ENCODE data around the gene INTS1. TPM values are rescaled to one million over a fixed set of nuclear protein-coding genes. Genes with fewer than 3 reads are reported as not detected.

Gene INTS1
- total RNA-seq, 4 donors from 2014 or later, result 33.1 to 80.3 (median 48.0) TPM

DNA sequence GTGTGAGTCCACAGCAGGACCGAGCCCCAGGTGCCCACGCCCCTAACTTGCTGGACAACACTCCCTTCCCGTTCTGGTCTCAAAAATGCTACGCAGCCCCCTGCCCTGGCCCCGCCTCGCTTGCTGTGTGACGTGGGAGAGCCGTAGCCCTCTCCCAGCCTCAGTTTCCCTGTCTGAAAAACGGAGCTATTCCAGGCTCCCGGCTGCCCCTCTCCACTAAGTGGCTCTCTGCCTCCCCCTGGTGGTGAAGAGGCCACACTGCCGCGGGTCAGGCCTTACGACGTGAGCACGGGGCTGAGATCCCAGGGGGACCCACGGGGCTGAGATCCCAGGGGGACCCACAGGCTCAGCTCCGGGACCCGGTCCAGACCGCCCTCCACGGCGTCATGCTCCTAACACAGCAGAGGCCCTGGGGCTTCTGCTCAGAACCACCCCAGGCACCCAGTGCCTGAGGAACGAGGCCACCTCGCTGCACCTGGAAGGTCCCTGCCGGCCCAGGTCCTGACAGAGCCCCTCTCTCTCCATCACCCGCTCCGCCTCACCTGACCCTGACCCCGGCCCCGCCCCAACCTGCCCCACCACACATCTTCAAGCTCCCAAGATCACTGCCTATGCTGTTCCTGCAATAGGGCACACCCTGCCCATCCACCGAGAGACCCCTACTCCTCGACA lies 71.6 kb downstream of the INTS1 start:
- no peak for DNase-seq (ENCODE audit: extremely low spot score)
- TF ChIP-seq, protein P1, sequence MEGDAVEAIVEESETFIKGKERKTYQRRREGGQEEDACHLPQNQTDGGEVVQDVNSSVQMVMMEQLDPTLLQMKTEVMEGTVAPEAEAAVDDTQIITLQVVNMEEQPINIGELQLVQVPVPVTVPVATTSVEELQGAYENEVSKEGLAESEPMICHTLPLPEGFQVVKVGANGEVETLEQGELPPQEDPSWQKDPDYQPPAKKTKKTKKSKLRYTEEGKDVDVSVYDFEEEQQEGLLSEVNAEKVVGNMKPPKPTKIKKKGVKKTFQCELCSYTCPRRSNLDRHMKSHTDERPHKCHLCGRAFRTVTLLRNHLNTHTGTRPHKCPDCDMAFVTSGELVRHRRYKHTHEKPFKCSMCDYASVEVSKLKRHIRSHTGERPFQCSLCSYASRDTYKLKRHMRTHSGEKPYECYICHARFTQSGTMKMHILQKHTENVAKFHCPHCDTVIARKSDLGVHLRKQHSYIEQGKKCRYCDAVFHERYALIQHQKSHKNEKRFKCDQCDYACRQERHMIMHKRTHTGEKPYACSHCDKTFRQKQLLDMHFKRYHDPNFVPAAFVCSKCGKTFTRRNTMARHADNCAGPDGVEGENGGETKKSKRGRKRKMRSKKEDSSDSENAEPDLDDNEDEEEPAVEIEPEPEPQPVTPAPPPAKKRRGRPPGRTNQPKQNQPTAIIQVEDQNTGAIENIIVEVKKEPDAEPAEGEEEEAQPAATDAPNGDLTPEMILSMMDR (IDR thresholded peaks at IDR 0.05), result peak in 2 of 3 experiments; percentile 88 to 94
- no peak for TF ChIP-seq POLR2A (IDR thresholded peaks at IDR 0.05; ENCODE audit: low read depth)
- WGBS, result 22% methylated on average over 29 of the region's 30 CpGs
- H3K27ac ChIP-seq (replicated peaks in 1 of 4), result no peak overlapping the region
- peaks cover 0 to 53% (median 6%) of the 10 kb centered on the region in 4 donors for H3K27me3 ChIP-seq
- intact Hi-C loops (cut with DNase I), result loop anchor here (2.0 to 10.0 kb wide), 2 partner anchors 40 to 238 kb away; no protein-coding TSS in a partner anchor
- H3K4me3 ChIP-seq, result no peak overlapping the region
- peaks cover 0 to 22% (median 5%) of the 10 kb centered on the region in 4 donors for H3K4me1 ChIP-seq
- H3K9me3 ChIP-seq, result no peaks in the 10 kb centered on the region
- H3K36me3 ChIP-seq, result peaks cover 0 to 19% (median 13%) of the 10 kb centered on the region in 4 donors

DNA sequence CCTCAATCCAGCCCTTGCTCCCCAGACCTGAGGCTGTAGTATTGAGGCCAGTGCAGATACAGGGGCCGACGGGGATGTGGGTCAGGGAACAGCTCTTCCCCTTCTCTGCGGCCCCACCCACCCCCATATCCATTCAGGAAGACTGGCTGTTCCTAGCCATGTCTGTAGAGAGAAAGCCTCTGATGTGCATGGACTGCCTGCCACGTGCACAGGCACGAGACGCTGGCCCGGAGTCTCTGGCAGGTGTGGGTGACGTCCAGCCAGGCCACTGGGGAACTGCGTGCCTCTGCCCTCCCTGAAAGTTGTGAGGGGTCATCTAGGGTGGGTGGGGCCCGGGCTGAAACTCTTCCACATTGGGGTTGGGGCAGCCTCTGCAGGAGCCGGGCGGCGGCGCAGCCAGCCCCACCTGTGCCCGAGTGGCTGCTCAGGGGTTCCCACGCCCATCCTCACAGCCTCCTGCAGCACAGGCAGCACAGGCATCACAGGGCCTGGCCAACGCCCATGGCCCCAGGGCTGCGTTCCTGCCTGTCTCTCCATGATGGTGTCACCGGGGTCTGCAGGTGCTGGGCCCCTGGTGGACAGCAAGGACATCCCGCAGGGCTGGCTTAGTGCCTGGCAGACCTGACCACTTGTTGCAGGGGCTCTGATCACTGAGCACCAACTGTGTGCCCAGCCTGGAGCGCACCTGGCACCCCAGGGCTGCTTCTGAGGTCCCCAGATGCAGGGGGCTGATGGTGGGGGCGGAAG lies 72.4 kb downstream of the INTS1 start:
- 21% methylated on average over 8 of the region's 22 CpGs for WGBS
- no peak for DNase-seq (ENCODE audit: extremely low spot score)
- intact Hi-C loops (cut with DNase I), result loop anchor here (2.0 to 10.0 kb wide), 2 partner anchors 41 to 237 kb away; no protein-coding TSS in a partner anchor
- no peaks in the 10 kb centered on the region for H3K9me3 ChIP-seq
- no peak overlapping the region for H3K27ac ChIP-seq (replicated peaks in 1 of 4)
- H3K36me3 ChIP-seq, result peaks cover 0 to 12% (median 6%) of the 10 kb centered on the region in 4 donors
- no peak overlapping the region for H3K4me3 ChIP-seq
- H3K27me3 ChIP-seq, result peaks cover 0 to 58% (median 6%) of the 10 kb centered on the region in 4 donors
- no peak for TF ChIP-seq EP300 (IDR thresholded peaks at IDR 0.05)
- TF ChIP-seq POLR2AphosphoS5 (IDR thresholded peaks at IDR 0.05), result no peak
- TF ChIP-seq, protein P1 (IDR thresholded peaks at IDR 0.05), result no peak
- TF ChIP-seq POLR2A (IDR thresholded peaks at IDR 0.05; ENCODE audit: low read depth), result no peak
- H3K4me1 ChIP-seq, result peaks cover 0 to 22% (median 5%) of the 10 kb centered on the region in 4 donors

DNA sequence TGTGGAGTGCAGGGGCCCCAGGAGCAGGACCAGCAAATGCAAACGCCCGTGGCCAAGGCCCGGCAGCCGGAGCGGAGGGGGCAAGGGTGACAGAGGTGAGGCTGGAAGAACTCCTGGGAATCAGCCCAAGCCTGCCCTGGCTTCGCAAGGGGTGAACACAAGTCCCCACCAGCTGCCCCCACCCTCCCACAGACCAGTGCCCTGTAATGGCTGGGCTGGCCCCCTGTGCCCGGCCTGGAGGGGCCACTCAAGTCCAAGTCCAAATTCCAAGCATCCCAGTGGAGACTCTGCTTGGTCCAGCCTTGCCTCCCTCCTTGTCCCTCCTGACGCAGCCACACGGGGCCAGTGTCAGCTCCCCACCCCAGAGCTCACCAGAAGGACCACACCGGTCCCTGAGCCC lies 73.0 kb downstream of the INTS1 start:
- DNase-seq (ENCODE audit: extremely low spot score), result no peak
- Histone ChIP-seq H3K36me3 (peaks cover 0 to 8% (median 2%) of the 10 kb centered on the region in 4 donors), H3K9me3 (no peaks in the 10 kb centered on the region), H3K27ac (replicated peaks in 1 of 4) (no peak overlapping the region), H3K4me3 (no peak overlapping the region), H3K27me3 (peaks cover 0 to 64% (median 6%) of the 10 kb centered on the region in 4 donors), H3K4me1 (peaks cover 0 to 22% (median 5%) of the 10 kb centered on the region in 4 donors)
- intact Hi-C loops (cut with DNase I), result loop anchor here (10.0 kb wide), 1 partner anchor 236 kb away; no protein-coding TSS in a partner anchor
- TF ChIP-seq POLR2AphosphoS5 (IDR thresholded peaks at IDR 0.05) (no peak), EP300 (IDR thresholded peaks at IDR 0.05) (no peak), POLR2A (IDR thresholded peaks at IDR 0.05; ENCODE audit: low read depth) (no peak)
- TF ChIP-seq, protein P1 (IDR thresholded peaks at IDR 0.05), result no peak
- WGBS, result 42% methylated on average over 9 of the region's 10 CpGs

DNA sequence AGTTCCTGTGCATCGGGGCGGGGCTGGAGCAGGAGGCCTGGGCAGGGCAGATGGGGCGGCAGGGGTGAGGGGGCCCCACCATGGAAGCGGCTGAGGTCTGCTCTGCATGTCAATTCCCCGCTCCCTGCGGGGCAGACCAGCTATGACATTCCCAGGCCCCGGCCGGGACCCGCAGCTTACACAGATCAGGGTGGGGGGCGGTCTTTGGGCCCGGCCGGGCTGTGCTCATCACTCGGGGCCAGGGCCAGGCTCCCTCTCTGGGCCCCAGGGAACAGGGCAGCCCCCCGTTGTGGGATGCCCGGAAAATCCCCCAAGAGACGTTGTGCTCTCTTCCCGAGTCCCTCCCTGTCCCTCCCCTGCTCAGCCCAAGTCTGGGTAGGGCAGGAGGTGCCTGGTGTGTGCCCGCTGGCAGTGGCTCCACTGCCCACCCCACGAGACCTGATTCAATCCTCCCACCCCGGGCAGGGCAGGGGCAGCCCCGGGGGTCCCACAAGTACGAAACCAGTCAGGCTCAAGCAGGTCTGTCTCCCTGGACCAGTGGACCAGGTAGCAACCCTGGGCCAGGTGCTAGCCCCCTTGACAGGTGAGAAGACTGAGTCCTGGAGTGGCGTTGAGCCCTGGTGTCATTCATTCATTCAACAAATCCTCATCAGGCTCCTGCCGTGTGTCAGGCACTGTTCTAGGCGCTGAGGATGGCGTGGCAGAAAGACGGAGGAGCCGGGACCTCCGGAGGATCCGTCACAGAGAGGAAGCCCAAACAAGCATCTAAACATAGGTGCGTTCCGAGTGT lies 73.9 kb downstream of the INTS1 start:
- 81% methylated on average over 18 of the region's 32 CpGs for WGBS
- Histone ChIP-seq H3K27ac (replicated peaks in 1 of 4) (no peak overlapping the region), H3K36me3 (peaks cover 0 to 4% (median under 1%) of the 10 kb centered on the region in 4 donors), H3K9me3 (no peaks in the 10 kb centered on the region), H3K4me1 (peaks cover 0 to 22% (median 5%) of the 10 kb centered on the region in 4 donors), H3K4me3 (no peak overlapping the region), H3K27me3 (peaks cover 0 to 74% (median 8%) of the 10 kb centered on the region in 4 donors)
- intact Hi-C loops (cut with DNase I), result loop anchor here (10.0 kb wide), 1 partner anchor 235 kb away; no protein-coding TSS in a partner anchor
- TF ChIP-seq, protein P1 (IDR thresholded peaks at IDR 0.05), result no peak
- TF ChIP-seq EP300 (IDR thresholded peaks at IDR 0.05) (no peak), POLR2A (IDR thresholded peaks at IDR 0.05; ENCODE audit: low read depth) (no peak), POLR2AphosphoS5 (IDR thresholded peaks at IDR 0.05) (no peak)
- DNase-seq (ENCODE audit: extremely low spot score), result no peak
